ENCODE results near the gene SETD3.

Gene SETD3

DNA sequence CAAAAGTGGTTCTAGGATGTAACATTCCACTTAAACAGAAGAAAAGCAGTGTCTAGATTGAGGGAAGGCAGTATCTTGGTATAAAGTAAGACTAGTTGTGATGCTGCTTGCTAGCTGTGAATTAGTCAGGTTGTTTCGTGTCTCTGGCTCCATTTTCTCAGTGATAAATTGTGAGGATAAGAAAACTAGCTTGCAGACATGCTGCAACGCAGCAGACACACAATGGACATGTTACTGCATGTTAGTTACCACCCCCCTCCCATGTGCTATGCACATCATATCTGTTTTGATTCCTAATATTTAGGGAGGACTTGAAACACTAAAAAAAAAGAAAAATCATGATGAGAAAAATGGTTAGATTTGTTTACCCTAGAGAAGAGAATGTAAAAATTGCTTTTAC, 3.4 kb upstream of the SETD3 start:
- no peaks in the 10 kb centered on the region for H3F3A ChIP-seq (ENCODE audit: insufficient read depth)
- no peak overlapping the region for H3K9ac ChIP-seq (ENCODE audit: low read length)
- H3K9me2 ChIP-seq (replicated peaks; ENCODE audit: insufficient read depth, low read length): no peaks in the 10 kb centered on the region
- no peak for TF ChIP-seq EZH2phosphoT487 (conservative IDR thresholded peaks at IDR 0.05; ENCODE audit: low read length)
- TF ChIP-seq, protein P1, sequence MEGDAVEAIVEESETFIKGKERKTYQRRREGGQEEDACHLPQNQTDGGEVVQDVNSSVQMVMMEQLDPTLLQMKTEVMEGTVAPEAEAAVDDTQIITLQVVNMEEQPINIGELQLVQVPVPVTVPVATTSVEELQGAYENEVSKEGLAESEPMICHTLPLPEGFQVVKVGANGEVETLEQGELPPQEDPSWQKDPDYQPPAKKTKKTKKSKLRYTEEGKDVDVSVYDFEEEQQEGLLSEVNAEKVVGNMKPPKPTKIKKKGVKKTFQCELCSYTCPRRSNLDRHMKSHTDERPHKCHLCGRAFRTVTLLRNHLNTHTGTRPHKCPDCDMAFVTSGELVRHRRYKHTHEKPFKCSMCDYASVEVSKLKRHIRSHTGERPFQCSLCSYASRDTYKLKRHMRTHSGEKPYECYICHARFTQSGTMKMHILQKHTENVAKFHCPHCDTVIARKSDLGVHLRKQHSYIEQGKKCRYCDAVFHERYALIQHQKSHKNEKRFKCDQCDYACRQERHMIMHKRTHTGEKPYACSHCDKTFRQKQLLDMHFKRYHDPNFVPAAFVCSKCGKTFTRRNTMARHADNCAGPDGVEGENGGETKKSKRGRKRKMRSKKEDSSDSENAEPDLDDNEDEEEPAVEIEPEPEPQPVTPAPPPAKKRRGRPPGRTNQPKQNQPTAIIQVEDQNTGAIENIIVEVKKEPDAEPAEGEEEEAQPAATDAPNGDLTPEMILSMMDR (IDR thresholded peaks at IDR 0.05; ENCODE audit: insufficient read depth, low read length, poor library complexity, severe bottlenecking): no peak
- no peak overlapping the region for H3K4me3 ChIP-seq (ENCODE audit: insufficient read depth, low read length, poor library complexity, severe bottlenecking)
- no peak overlapping the region for H3K4me2 ChIP-seq (ENCODE audit: low read depth, low read length, poor library complexity, severe bottlenecking)
- H3K27me3 ChIP-seq (ENCODE audit: low read length): no peaks in the 10 kb centered on the region
- peaks cover 88% of the 10 kb centered on the region for H3K79me2 ChIP-seq (ENCODE audit: insufficient read depth, low read length)
- no peaks in the 10 kb centered on the region for H3K9me3 ChIP-seq (ENCODE audit: insufficient read depth, low read length)
- H3K36me3 ChIP-seq (ENCODE audit: low read length): no peaks in the 10 kb centered on the region
- no peak overlapping the region for H2AFZ ChIP-seq (ENCODE audit: low read depth, low read length, severe bottlenecking)
- peaks cover 64% of the 10 kb centered on the region for H4K20me1 ChIP-seq (ENCODE audit: low read depth, low read length)
- no peak overlapping the region for H3K27ac ChIP-seq (ENCODE audit: low read depth, low read length)

GRCh38 chr14:99481745-99482099, 1.1 kb upstream of the SETD3 start:
- no peaks in the 10 kb centered on the region for H3K9me3 ChIP-seq (ENCODE audit: insufficient read depth, low read length)
- peak overlapping the region; percentile 88 for H3K9ac ChIP-seq (ENCODE audit: low read length)
- peak overlapping the region; percentile 87 for H3K4me2 ChIP-seq (ENCODE audit: low read depth, low read length, poor library complexity, severe bottlenecking)
- no peaks in the 10 kb centered on the region for H3K36me3 ChIP-seq (ENCODE audit: low read length)
- H3K27ac ChIP-seq (ENCODE audit: low read depth, low read length): peak overlapping the region; percentile 36; the same call in 1 of the 2 replicates
- TF ChIP-seq, protein P1 (IDR thresholded peaks at IDR 0.05; ENCODE audit: insufficient read depth, low read length, poor library complexity, severe bottlenecking): no peak
- TF ChIP-seq EZH2phosphoT487 (conservative IDR thresholded peaks at IDR 0.05; ENCODE audit: low read length): no peak
- H4K20me1 ChIP-seq (ENCODE audit: low read depth, low read length): peaks cover 59% of the 10 kb centered on the region
- H3F3A ChIP-seq (ENCODE audit: insufficient read depth): no peaks in the 10 kb centered on the region
- H3K9me2 ChIP-seq (replicated peaks; ENCODE audit: insufficient read depth, low read length): no peaks in the 10 kb centered on the region
- H2AFZ ChIP-seq (ENCODE audit: low read depth, low read length, severe bottlenecking): peak overlapping the region; percentile 68
- H3K79me2 ChIP-seq (ENCODE audit: insufficient read depth, low read length): peaks cover 84% of the 10 kb centered on the region
- H3K27me3 ChIP-seq (ENCODE audit: low read length): no peaks in the 10 kb centered on the region
- peak overlapping the region; percentile 91 for H3K4me3 ChIP-seq (ENCODE audit: insufficient read depth, low read length, poor library complexity, severe bottlenecking)

DNA sequence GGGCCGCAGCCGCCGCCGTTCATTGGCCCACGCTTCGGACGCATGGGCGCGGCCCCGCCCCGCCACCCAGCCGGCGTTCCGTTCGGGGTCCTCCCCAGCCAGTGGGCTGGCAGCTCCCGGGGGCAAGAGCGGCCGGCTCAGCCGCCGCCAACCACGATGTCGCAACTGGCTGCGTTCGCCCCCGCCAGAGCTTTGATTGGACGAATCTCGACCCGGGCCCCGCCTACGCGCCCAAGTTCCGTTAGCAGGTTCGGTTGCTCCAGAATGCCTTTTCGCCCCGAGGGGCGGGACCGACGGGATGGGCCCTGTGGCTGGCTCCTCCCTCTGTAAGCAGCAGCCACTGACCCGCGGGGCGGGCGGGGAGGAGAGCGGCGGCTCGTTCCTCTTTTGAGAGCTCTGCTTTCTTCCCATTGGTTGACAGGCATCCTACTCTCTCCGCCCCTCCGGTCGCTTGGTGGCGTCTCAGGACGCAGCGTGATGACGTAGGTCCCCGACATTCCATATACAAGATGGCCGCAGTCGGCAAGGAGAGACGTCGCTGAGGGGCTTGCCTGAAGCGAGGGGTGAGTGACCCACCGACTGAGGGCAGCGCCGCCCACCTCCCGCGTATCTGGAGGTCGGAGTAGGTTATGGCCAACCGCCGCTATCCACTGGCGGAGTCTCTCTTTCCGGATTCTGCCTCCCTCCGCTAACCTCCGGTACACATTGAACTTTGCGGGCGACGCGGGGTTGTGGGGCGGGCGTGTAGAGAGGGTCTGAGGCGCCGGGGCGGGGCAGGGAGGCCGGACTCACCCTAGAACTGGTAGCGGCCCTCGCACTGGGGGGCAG, 472 bp upstream of the SETD3 start, which contains the start of gene CCNK:
TSS of gene CCNK (plus strand) at position 493 of the 828 bp plus-strand sequence. CDS start 11,269 bp downstream, outside the sequence.
- Histone ChIP-seq H2AFZ (ENCODE audit: low read depth, low read length, severe bottlenecking) (peak within 1 kb of the TSS; percentile 68), H3K36me3 (ENCODE audit: low read length) (no peaks in the 10 kb centered on the region), H3K27me3 (ENCODE audit: low read length) (no peaks in the 10 kb centered on the region), H3K27ac (ENCODE audit: low read depth, low read length) (peak within 1 kb of the TSS; percentile 36; the same call in 1 of the 2 replicates), H3K9me2 (replicated peaks; ENCODE audit: insufficient read depth, low read length) (no peaks in the 10 kb centered on the region), H3K9ac (ENCODE audit: low read length) (peak within 1 kb of the TSS; percentile 88), H3K79me2 (ENCODE audit: insufficient read depth, low read length) (peaks cover 84% of the 10 kb centered on the region), H3F3A (ENCODE audit: insufficient read depth) (no peaks in the 10 kb centered on the region), H3K4me2 (ENCODE audit: low read depth, low read length, poor library complexity, severe bottlenecking) (peak within 1 kb of the TSS; percentile 87), H4K20me1 (ENCODE audit: low read depth, low read length) (peaks cover 56% of the 10 kb centered on the region), H3K9me3 (ENCODE audit: insufficient read depth, low read length) (no peaks in the 10 kb centered on the region), H3K4me3 (ENCODE audit: insufficient read depth, low read length, poor library complexity, severe bottlenecking) (peak within 1 kb of the TSS; percentile 91)
- TF ChIP-seq EZH2phosphoT487 (conservative IDR thresholded peaks at IDR 0.05; ENCODE audit: low read length): no peak
- TF ChIP-seq, protein P1 (IDR thresholded peaks at IDR 0.05; ENCODE audit: insufficient read depth, low read length, poor library complexity, severe bottlenecking): no peak

All from SU-DHL-6 (cell line).